ENCODE results near the gene PRMT3.

DNA sequence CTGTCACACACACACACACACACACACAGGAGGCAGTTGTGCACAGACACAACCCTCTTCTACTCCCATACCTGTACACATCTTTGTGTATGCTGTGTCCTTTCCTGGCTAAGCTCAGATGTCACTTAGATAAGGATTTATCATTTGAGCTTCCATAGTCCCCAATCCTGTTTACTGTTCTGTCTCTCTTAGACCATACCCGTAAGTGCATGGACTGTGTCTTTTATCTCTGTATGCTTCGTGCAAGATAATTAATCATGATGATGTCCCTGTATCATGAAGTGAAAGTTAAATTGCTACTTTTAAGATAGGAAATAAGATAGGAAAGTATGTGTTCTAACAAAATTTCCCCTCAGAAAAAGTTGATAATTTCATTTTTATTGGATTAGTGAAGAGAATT, 30.3 kb downstream of the PRMT3 start:
- no peak for TF ChIP-seq CTCF (IDR thresholded peaks at IDR 0.05)
- no peak for TF ChIP-seq POLR2A (IDR thresholded peaks at IDR 0.05)
